Colonic mucosa (tissue), 4 donors: ENCODE measurements around the gene OPCML. TPM values are rescaled to one million over a fixed set of nuclear protein-coding genes. Genes with fewer than 3 reads are reported as not detected.

Experiments
- DNase-seq: peaks from one replicate; pipeline ENCODE4 v3.0.0-alpha.2; 2020
- H3K27ac ChIP-seq: fragments of 200-600 bp; one replicate; pipeline ENCODE4 v1.8.0; 2021
- H3K27me3 ChIP-seq: fragments of 200-600 bp; one replicate; pipeline ENCODE4 v1.8.0; 2021
- H3K36me3 ChIP-seq: fragments of 200-600 bp; one replicate; pipeline ENCODE4 v1.8.0; 2021
- H3K4me1 ChIP-seq: fragments of 200-600 bp; one replicate; pipeline ENCODE4 v1.8.0; 2021; ENCODE audit warnings: mild to moderate bottlenecking
- H3K4me3 ChIP-seq: fragments of 200-600 bp; one replicate; pipeline ENCODE4 v1.8.0; 2021
- H3K9ac ChIP-seq, 2 donors: one replicate each; pipeline ENCODE4 v1.7.0; 2013; ENCODE audit warnings: control low read depth in 2 of 2, low read depth in 2 of 2, low read length in 2 of 2
- H3K9me3 ChIP-seq: fragments of 200-600 bp; one replicate; pipeline ENCODE4 v1.8.0; 2021
- intact Hi-C: fragments of 100-400 bp; cut with DNase I; formaldehyde crosslinking; loops from one replicate; pipeline ENCODE4 v1.14.1; 2022
- total RNA-seq, 2 donors: library from RNA; stranded (reverse); fragmentation: NEBNext Ultra II Directional in 1 of 2; extraction: Animal tissue kit (Norgen Biotek cat#: 25700) in 1 of 2; gene quantifications; one replicate each; pipeline ENCODE4 v1.2.1, GENCODE V29; 2021
- TF ChIP-seq, protein P1 (sequence below): fragments of 200-600 bp; IDR thresholded peaks from one replicate; pipeline ENCODE4 v1.8.0; 2022; ENCODE audit warnings: antibody characterized with exemption, mild to moderate bottlenecking
- donor health status: healthy.
- donor health status: DM: no; HTN: no; CAD: no.
- donor health status: DM: no; HTN: no; CAD: no.

Gene OPCML
- total RNA-seq, 2 donors from 2014 or later, result 0.08 TPM; not detected in 1

DNA sequence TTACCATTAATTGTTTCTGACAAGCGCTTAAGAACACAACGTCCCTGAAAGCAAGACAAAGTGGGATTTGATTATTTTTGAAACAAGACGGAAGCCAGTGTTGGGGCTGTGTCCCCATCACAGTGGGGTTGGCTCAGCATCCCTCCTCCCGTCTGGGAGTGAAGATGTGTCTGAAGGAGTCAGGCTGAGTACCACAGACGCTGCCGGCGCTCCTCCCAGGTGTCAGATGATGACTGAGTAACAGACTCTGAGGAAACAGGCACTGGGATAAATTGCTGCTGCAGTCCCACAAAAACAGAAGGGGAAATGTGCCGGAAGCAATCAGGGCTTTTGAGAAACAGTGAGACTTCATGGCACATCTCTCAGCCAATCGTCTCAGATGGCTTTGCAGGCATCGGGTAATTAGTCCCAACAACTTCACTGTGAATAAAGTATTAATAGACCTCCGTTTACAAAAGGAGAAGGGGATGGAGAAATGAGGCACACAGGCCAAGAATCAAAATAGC, 266.7 kb downstream of the OPCML start:
- no peak overlapping the region for H3K27ac ChIP-seq
- intact Hi-C loops, result no loop called here
- H3K36me3 ChIP-seq, result no peaks in the 10 kb centered on the region
- no peaks in the 10 kb centered on the region for H3K9me3 ChIP-seq
- TF ChIP-seq, protein P1, sequence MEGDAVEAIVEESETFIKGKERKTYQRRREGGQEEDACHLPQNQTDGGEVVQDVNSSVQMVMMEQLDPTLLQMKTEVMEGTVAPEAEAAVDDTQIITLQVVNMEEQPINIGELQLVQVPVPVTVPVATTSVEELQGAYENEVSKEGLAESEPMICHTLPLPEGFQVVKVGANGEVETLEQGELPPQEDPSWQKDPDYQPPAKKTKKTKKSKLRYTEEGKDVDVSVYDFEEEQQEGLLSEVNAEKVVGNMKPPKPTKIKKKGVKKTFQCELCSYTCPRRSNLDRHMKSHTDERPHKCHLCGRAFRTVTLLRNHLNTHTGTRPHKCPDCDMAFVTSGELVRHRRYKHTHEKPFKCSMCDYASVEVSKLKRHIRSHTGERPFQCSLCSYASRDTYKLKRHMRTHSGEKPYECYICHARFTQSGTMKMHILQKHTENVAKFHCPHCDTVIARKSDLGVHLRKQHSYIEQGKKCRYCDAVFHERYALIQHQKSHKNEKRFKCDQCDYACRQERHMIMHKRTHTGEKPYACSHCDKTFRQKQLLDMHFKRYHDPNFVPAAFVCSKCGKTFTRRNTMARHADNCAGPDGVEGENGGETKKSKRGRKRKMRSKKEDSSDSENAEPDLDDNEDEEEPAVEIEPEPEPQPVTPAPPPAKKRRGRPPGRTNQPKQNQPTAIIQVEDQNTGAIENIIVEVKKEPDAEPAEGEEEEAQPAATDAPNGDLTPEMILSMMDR, result no peak
- no peak overlapping the region for H3K9ac ChIP-seq
- no peak for DNase-seq
- H3K27me3 ChIP-seq, result no peaks in the 10 kb centered on the region
- no peak overlapping the region for H3K4me3 ChIP-seq
- H3K4me1 ChIP-seq, result no peaks in the 10 kb centered on the region

DNA sequence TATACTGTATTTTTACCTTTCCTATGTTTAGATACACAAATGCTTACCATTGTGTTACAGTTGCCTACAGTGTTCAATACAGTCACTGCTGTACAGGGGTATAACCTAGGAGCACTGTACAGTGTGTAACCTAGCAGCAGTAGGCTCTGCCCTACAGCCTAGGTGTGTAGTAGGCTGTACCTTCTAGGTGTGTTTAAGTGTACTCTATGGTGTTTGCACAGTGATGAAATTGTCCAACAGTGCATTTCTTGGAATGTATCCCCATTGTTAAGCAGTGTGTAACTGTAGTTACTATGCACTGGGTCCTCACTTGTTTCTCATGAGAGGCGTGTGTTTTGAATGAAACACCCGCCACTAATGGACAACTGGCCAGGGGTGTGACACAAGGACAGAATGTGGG, 269.0 kb downstream of the OPCML start:
- Histone ChIP-seq H3K9me3 (no peaks in the 10 kb centered on the region), H3K27ac (no peak overlapping the region), H3K4me3 (no peak overlapping the region), H3K4me1 (no peaks in the 10 kb centered on the region), H3K36me3 (no peaks in the 10 kb centered on the region), H3K9ac (no peak overlapping the region), H3K27me3 (no peaks in the 10 kb centered on the region)
- TF ChIP-seq, protein P1, result no peak
- intact Hi-C loops, result no loop called here
- DNase-seq, result no peak

DNA sequence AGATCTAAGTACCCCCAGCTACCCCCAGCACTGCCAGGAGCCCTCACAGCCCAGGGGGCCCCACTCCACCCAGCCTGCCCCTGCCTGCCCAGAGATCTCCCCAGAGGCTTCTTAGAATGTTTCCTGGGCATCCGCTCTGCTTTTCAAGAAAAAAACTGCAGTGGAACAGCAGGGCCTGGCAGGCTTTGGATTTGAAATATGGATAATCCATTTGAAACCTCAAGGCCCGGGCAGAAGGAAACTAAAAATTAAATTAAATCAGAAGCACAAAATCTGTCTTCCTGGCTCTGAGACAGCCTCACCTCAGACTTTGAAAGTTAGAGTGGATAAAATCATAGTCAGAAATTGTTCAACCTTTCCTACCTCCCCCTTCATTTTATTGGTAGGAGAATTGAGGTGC, 273.6 kb downstream of the OPCML start:
- H3K9me3 ChIP-seq, result no peaks in the 10 kb centered on the region
- no peak overlapping the region for H3K27ac ChIP-seq
- H3K4me1 ChIP-seq, result no peaks in the 10 kb centered on the region
- H3K36me3 ChIP-seq, result no peaks in the 10 kb centered on the region
- no peak overlapping the region for H3K9ac ChIP-seq
- no peaks in the 10 kb centered on the region for H3K27me3 ChIP-seq
- TF ChIP-seq, protein P1, result no peak
- intact Hi-C loops, result no loop called here
- H3K4me3 ChIP-seq, result no peak overlapping the region
- DNase-seq, result no peak

DNA sequence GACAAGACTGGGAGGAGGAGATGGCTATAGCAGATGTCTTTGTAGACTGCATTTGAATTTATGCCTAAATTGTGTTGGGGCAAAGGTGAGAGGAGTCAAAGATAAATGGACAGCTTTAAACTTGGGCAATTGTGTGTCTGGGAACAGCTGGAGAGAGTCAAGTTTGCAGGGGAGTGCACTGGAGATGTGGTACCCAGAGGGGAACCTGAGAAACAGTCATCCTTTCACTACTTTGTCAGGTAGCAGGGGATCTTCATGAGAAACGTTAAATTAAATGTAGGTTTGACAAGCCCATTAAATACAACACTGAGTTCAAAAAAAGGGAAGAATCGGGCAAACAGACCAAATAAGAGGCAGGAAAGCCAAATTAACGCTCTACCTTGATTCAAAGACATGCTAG, 277.7 kb downstream of the OPCML start:
- Histone ChIP-seq H3K4me3 (no peak overlapping the region), H3K4me1 (no peaks in the 10 kb centered on the region), H3K36me3 (no peaks in the 10 kb centered on the region), H3K27ac (no peak overlapping the region), H3K9me3 (no peaks in the 10 kb centered on the region), H3K9ac (no peak overlapping the region), H3K27me3 (no peaks in the 10 kb centered on the region)
- TF ChIP-seq, protein P1, result no peak
- no peak for DNase-seq
- intact Hi-C loops, result no loop called here

DNA sequence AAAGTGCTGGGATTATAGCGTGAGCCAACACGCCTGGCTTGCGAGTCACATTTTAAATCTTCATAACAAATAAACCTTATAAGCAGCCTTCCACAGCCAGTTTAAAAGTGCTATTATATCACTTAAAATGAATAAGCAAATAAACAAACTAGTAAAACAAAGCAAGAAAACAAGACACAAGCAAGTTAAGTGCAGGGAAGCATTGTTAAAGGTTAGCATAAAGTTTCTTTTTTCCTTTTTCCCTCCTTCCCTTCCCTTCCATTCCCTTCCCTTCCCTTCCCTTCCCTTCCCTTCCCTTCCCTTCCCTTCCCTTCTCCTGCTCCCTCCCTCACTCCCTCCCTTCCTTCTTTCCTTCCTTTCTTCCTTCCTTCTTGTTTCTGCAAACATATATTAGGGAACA, 278.7 kb downstream of the OPCML start:
- H3K9ac ChIP-seq, result no peak overlapping the region
- H3K36me3 ChIP-seq, result no peaks in the 10 kb centered on the region
- H3K4me3 ChIP-seq, result no peak overlapping the region
- intact Hi-C loops, result no loop called here
- no peaks in the 10 kb centered on the region for H3K4me1 ChIP-seq
- H3K27me3 ChIP-seq, result no peaks in the 10 kb centered on the region
- TF ChIP-seq, protein P1, result no peak
- H3K9me3 ChIP-seq, result no peaks in the 10 kb centered on the region
- DNase-seq, result no peak
- no peak overlapping the region for H3K27ac ChIP-seq

DNA sequence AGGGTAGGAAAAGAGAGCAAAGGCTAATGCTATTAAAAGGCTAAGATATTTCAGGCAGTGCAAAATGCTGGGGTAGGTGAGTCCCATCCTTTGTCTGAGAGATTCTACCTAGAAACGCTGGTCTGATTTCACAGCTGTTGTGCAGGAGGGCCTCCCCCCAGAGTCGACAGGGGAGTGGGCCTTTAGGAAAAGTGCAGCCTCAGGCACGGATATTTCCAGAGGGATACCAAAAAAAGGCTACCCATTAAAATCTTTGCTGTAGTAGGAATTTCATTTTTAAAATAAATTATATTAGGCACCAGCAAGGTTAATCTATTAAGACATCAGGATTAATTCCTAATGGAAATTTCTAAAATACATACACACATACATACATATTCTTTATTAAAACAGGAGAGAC, 280.5 kb downstream of the OPCML start:
- Histone ChIP-seq H3K36me3 (no peaks in the 10 kb centered on the region), H3K4me1 (no peaks in the 10 kb centered on the region), H3K27me3 (no peaks in the 10 kb centered on the region), H3K4me3 (no peak overlapping the region), H3K9ac (no peak overlapping the region), H3K27ac (no peak overlapping the region), H3K9me3 (no peaks in the 10 kb centered on the region)
- TF ChIP-seq, protein P1, result no peak
- intact Hi-C loops, result no loop called here
- DNase-seq, result no peak
